HG03108 (cell line): ENCODE measurements around the gene SMIM13.

Experiments
- ATAC-seq: cut with Tn5 transposase; IDR thresholded peaks from one replicate; pipeline ENCODE4 v1.9.1; 2021; ENCODE audit warnings: moderate library complexity; ENCODE audit not compliant: unreplicated experiment

SMIM13 gene

DNA sequence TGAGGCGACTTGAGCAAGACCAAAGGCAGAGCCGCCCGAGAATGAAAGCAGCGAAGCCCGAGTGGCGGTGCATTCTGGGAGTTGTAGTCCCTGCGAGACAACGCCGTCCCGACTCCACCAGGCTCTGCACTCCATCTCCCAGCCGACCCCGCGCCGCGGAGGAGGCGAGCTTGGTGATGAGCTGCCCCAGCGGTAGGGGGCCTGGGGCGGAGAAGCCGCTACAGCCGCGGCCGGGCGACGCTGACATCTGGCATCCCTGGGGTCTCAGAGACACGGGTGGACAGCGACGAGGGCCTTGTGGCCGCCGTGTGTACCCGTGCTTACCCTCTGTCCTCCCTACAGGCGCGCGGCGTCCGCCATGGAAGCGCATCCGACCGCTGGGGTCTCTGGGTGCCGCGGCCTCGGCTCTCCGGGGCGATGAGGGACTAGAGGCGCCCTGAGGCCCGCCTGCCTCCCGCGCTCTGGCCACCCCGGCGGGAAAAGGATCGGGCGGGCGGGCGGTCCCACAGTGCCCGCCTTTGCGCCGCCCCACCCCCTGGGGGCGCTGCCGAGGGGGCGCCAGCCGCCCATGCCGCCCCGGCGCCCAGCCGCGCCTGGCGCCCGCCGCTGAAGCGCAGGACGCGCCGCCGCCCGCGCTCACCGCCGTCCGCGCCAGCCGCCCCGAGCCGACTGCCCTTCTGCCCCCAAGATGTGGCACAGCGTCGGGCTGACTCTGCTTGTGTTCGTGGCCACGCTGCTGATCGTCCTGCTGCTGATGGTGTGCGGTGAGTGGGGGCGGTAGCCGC lies at the start of gene SMIM13:
Gene SMIM13 (plus strand): TSS at position 209 of the 785 bp plus-strand sequence. CDS start 480 bp downstream, at position 689.
- peak; percentile 90 for ATAC-seq

GRCh38 chr6:11043961-11044711 lies 49.5 kb upstream of the SMIM13 start, which contains the start of gene ELOVL2:
ELOVL2 (minus strand) TSS chr6:11044305; CDS start chr6:11044230, 75 bp downstream.
- ATAC-seq = no peak

DNA sequence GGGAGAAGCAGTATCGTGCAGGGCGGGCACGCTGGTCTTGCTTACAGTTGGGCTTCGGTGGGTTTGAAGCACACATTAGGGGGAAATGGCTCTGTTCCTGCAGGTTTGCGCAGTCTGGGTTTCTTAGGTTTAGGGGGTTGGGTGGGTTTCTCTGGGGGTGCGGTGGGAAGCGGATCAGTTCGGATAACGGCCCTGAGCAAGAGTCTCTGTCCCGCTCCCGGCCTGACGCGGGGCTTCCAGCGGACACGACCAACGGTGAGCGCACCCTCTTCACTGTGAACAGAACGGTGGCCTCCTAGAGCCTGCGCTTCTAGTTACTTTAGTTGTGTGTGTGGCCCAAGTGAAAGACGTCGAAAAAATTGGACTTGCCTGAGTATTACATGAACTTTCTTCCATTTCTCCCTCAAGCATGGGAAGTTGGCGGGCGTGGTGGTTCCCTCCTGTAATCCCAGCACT lies 48.9 kb upstream of the SMIM13 start:
- no peak for ATAC-seq

- ATAC-seq = no peak
Measured at GRCh38 chr6:11050731-11051130, 42.9 kb upstream of the SMIM13 start.

DNA sequence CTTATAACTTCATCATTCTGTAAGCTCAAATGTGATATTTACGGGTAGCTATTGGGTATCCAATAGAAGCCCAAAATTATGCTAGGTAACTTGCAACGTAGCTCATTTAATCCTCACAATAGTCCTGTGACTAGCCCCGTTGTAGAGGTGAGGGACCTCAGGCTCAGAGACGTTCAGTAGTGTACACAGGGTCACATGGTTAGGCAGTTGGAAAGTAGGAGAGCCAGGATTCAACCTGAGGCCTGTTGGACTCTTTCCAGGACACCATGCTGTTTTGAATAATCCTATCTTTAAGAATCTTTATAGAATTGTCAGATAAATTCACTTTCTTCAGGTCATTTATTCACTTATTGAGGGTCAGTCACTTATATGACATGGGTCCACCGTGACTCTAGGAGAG lies 40.3 kb upstream of the SMIM13 start:
- ATAC-seq = no peak

DNA sequence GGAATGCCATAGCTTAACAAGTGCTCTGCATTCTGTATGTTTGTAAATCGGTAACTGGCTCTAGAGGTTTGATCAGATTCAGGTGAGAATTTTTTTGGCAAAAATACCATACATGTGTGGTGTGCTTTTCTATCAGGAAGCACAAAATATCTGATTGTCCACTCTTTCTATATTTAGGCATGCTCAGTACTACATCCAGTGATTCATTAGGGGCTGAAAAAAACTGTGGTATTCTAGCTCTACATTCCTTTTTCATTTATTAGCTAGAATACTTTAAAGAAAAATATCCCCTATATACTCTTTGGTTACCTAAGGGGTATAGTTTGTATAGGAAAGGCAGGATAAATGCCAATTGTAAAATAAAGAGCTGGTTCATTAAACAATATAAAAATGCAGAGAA lies 38.9 kb upstream of the SMIM13 start:
- ATAC-seq = no peak

GRCh38 chr6:11055127-11055627 lies 38.5 kb upstream of the SMIM13 start:
- ATAC-seq = no peak

GRCh38 chr6:11056871-11057270 lies 36.8 kb upstream of the SMIM13 start:
- no peak for ATAC-seq

DNA sequence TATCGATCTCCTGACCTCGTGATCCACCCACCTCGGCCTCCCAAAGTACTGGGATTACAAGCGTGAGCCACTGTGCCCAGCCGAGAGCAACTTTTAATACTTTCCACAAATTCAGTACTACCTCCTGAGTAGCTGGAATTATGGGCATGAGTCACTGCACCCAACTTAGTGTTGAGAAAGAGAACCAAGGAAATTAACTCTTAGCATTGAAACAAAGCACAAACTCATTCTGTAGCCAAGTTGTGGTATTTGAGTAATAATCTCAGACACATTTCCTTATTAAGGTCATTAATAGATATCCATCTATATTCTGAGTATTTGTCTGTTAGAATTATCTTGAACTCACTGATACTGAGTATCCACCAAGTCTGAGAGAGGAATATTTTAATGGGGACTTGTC lies 35.2 kb upstream of the SMIM13 start:
- ATAC-seq = no peak

DNA sequence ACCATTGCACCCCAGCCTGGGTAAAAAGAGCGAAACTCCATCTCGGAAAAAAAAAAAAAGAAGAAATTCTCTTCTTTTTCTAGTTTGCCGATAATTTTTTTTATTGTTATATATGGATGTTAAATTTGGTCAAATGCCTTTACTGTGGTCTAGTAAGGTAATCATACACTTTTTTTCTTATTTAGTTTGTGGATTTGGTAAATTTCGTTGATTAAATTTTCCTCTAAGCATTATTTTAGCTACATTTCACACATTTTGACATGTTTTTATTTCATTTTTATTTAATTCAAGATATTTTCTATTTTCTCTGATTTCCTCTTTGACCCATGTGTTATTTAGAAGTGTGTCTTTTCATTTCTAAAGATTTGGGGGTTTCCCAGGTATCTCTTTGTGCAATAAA lies 31.6 kb upstream of the SMIM13 start:
- no peak for ATAC-seq

DNA sequence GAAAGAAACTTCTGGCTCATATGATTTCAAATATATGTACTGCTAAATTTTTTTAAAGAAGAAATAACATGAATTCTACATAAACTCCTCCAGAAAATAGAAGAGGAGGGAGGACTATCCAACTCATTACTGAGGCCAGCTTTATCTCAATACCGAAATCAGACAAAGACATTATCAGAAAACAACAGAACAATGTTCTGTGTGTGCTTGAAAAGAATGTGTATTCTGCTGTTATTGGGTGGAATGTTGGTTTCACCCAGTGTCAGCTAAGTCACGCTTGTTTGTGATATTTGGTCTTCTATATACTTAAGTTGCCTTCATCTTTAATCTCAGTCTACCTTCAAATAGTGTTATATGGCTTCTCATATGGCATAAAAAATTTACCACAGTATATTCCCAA lies 30.9 kb upstream of the SMIM13 start:
- no peak for ATAC-seq

DNA sequence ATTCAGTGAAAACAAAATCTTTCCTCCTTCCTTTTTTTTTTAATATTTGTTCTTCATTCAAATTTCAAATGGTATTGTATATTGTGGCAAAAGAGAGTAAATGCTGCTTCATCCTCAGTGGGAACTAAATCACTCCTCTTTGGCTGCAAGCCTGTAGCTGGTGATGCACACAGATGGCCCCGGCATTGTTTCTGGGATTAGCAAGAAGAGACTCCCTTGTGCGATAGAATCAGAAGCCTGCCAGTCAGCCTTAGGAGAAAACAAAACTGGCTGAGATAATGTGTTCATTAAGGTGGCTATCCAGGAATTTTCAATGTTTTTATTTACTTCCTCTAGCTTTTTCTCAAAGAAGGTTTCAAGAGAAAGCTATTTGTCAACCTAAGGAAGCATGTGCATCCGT lies 28.8 kb upstream of the SMIM13 start:
- no peak for ATAC-seq

GRCh38 chr6:11065436-11066202 lies 28.0 kb upstream of the SMIM13 start:
- no peak for ATAC-seq

DNA sequence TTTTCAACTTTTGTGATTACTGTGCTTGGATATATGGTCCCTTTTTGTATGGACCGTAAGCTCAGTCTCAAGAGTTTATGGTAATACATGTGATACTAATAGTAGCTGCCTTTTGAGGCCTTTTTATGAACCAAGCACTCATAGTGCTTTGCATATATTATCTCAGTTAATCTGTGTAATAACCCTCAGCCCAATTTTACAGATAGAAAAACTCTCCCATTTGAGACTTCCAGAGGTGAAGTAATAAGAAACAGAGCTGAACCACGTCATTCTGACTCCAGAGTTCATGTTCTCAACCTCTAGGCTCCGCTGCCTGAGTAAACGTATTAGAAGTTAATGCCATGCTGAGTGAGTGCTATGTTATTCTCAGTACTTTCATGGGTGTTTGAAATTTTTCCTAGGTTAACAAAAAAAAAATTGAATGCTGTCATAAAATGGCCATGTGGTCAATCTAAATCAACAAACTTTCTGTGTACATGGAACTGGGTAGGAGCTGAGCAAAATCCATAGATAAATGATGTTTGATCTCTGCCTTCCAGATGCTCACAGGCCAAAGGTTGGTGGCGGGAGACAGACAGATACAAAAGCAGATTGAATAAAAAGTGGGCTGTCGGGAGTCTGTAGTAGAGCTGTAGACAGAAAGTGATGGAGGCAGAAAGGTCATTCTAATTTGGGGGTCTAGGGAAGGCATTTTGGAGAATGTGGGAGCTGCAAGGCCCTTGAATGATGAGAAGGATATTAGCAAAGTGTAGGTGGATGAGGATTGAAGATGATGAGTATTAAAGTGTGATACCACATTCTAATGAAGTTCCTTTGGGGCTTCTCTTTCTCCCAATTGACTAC lies 26.9 kb upstream of the SMIM13 start:
- ATAC-seq = no peak

DNA sequence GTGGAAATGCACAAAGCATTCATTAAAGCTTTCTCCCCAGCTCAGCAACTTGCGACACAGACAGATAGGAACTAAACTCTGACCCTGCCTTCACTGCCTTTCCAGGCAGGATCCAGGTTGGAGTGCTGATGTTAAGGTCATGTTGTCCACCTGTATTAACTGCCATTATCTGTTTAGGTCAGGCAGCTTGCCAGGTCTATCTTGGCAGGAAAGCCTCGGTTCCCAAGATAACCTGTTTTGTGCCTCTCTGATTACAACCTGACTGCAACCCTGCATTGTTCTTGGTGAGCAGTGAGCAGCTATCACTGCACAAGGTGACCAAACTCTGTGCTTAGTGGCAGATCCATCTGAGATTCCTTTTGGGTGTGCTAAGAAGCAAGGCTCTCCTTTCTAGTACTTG lies 26.3 kb upstream of the SMIM13 start:
- no peak for ATAC-seq

DNA sequence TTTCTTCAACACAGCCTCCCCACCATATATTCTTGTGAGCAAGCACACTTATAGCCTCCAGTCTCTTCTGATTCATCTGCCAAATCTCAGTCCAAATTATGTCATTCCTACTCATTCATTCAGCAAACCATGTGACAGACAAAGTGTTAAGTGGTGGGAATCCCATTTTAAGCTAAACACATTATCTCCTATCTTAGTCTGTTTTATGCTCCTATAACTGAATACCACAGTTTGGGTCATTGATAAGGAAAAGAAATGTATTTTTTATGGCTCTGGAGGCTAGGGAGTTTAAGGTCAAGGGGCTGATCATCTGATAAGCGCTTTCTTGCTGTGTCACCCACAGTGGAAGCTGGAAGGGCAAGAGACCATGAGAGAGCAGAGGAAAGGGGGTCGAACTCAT lies 23.9 kb upstream of the SMIM13 start:
- no peak for ATAC-seq

- no peak for ATAC-seq
Measured at GRCh38 chr6:11072101-11072500, 21.5 kb upstream of the SMIM13 start.

GRCh38 chr6:11076540-11076939 lies 17.1 kb upstream of the SMIM13 start:
- no peak for ATAC-seq

DNA sequence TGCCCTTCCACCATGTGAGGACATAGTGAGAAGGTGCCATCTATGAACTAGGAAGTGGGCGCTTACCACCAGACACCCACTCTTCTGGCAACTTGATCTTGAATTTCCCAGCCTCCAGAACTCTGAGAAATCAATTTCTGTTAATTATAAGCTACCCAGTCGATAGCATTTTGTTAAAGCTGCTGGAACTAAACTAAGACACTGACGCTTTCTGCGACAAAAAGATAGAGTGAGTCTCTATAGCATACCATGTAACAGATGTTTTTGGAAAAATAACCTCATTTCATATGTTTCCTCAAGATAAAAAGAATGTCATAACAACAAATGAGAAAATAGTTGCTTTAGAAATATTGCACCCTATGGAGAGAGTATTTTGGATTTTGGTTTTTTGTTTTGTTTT lies 15.4 kb upstream of the SMIM13 start:
- no peak for ATAC-seq

GRCh38 chr6:11080296-11080695 lies 13.3 kb upstream of the SMIM13 start:
- ATAC-seq = no peak
